Stimulated activated CD4-positive, alpha-beta T cell treated with anti-CD3 and anti-CD28 coated beads, Interleukin-2, amount 100 ng/mL, for 24 hours (primary cell): ENCODE measurements around the gene MRGPRG.

Experiments used
- DNase-seq, 2 donors: peaks; one replicate each; pipeline ENCODE4 v3.0.0-alpha.2; 2020

The MRGPRG gene

GRCh38 chr11:3206922-3207204, 11.8 kb downstream of the MRGPRG start:
- no peak for DNase-seq

GRCh38 chr11:3206156-3206921, 12.3 kb downstream of the MRGPRG start:
- DNase-seq: no peak

DNA sequence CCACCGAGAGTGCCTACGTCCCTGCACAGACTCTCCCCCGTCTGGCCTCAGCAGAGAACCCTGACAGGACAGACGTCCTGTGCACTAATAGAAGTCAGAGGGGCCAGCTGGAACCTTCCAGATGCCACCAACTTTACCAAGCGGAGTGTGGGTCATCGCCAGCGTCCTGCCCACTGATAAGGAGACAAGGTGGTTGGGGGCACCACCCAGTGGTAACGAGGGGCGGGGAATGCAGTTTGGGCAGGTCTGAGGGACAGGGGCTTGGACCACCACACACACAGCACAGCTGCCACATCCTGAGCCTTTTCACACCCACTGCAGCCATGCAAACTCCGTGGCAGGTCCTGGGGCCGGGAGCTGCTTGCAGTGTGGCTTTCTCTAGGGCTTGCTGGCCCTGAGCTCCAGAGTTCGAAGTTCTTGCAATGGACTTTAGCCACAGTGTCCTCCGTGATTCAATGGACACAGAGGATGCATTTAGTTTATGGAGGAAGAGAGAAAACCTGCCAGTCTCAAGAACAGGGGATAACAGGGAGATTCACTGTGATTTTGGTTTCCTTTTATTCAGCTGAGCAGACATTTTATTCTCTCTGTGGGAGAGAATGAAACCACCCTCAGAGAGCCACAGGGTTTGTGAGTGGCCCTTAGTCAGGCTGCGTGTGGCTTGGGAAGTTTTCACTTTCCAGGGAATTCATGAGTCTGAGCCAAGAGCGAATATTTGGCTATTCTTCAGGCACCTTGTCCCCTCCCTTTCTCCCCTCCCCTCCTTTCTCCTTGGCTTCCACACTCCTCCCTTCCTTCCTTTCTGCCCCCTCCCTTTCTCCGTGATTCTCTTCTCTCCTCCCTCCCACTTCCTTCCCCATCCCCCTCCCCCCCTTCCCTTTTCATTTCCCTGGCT, 13.1 kb downstream of the MRGPRG start:
- DNase-seq: no peak

- DNase-seq: no peak
Observed at GRCh38 chr11:3204141-3205015, 14.2 kb downstream of the MRGPRG start.

DNA sequence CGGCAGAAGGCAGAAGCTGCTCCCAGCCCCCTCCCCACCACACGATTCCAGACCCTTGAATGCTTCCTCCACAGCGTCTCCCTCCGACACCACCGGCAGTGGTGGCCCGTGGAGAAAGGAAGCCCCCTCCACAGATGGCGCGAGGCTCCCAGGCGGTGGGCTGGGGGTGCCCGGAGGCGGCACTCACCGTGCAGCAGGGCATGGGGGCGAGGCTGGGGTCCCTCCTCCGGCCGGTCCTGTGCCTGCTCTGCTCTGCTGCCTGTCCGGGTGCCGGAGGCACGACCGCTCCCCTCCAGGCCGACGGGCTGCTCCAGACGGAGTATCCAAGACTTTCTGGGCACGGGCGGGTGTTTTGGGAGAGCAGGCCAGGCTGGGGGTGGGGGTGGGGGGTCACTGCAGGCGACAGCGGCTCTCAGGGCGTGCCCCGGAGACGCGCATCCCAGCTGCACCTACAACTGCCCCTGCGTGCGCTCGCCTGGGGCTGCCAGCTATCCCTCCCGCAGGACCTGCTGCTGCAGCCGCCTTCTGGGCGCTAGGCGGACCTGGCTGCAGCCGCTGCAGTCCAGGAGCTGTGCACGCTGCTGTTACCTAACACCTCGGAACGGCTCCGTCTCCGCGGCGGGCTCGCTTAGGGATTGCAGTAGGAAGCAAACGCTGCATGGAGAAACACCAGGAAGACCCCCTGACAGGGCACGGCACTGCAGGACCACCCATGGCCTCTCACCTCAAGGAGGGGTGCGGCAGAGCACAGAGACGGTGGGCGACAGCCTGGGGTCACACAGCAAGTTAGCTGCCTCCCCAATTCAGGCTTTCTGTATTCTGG, 15.2 kb downstream of the MRGPRG start:
- DNase-seq: no peak

DNA sequence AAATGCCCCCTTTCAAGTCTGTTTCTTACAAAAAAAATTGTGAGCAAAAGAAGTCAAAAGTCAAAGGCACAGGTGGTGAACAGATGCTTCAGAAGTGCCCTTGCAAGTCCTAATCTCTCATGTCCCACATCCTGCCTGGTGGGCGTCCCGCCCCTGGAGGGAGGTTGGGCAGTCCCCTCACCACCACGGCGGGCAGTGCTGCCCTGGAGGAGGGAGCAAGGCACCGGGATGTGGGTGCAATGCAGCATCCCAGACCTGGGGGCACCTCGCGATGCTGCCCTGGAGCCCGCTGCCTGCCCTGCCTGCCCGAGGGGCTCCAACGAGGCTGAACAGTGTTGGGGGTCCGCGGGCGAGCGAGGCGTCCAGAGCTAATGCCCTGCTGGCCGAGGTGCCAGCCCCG, 15.9 kb downstream of the MRGPRG start:
- DNase-seq: no peak

GRCh38 chr11:3202305-3202704, 16.3 kb downstream of the MRGPRG start:
- no peak for DNase-seq

DNA sequence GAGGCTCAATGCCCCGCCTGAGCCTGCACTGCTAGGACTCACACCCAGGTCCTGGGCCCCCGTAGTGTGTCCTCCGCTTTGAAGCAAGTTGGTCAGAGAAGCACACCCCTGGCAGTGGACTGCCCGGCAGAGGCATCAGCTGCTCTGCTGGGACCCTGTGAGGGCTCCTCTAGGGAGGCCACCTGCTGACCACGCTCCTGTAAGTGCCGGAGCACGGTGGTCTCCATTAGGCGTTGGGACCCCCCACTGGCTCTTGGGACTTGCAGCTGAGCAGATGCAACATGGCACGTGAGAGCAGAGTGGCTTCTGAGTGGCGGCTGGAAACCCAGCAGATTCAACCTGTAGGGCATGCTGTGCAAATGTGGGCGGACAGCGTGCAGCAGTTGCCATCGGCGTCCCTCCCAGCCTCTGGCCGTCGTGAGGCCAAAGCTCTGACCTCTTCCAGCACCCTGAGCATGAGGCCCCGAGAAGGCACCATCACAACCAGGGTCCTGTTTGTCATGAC, 16.9 kb downstream of the MRGPRG start:
- no peak for DNase-seq

- no peak for DNase-seq
Observed at GRCh38 chr11:3201112-3201581, 17.5 kb downstream of the MRGPRG start.

GRCh38 chr11:3200388-3201111, 18.1 kb downstream of the MRGPRG start:
- DNase-seq: no peak

DNA sequence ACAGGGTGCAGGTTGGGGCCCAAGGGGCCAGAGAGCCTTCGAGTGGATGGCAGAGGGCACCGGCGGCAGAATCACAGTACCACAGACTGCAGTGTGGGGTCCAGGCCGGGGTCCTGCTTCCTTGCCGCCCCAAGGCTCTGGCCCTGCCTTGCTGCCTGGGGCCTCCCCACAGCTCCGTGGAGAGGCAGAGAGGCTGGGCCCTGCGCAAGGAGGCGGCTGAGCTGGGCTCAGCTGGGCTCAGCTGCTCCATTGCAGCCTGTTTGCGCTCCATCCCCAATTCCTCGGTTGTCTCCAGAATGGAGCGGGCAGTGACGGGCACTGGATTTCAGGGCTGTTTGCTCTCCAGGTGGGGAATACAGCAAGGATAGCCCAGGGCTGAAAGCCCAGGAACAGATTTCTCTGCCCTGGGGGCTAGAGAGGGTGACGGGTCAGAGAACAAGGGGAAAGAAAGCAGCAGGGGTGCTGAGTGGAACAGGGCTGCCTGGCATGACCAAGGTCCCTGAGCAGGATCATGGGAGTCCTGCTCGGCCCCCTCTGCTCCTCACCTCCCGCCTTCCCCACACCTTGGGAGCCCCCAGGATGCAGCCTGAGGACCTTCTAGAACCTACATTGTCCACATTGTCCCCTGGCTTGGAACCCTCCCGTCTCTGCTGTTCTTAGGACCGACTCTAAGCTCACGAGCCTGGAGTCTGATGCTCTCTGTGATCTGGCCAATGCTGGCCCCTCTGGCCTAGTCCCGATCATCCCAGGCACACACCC, 18.9 kb downstream of the MRGPRG start:
- no peak for DNase-seq

- no peak for DNase-seq
Observed at GRCh38 chr11:3198815-3199214, 19.8 kb downstream of the MRGPRG start.

DNA sequence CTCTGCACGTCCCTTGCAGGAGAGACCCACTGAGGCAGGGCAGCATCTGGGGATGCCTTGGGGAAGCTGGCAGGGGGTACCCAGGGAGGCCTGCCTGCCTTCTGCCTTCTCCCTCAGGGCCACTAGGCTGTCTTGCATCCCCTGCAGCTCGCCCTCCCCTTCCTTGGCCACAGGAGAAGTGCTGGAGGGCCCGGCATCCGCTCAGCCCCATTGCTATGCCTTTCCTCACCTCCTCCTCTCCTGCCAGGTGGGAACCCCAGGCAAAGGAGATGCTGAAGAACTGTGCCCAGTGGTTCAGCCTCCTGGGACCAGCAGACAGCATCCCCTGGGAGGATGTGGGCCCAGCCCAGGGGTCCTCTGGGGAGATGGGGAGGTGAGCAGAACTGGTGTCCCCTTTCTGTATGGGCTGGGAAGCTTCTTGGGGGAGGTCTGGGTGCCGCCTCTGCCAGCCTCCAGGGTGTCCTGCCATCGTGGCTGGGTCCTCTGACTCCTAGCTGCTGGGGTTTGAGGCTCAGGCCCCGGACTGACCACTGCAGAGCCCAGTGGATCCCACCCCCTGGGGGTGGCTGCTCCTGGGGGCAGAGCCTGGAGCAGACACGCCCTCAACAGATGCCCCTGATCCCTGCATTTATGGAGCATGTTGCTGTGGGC, 20.6 kb downstream of the MRGPRG start:
- DNase-seq: no peak

DNA sequence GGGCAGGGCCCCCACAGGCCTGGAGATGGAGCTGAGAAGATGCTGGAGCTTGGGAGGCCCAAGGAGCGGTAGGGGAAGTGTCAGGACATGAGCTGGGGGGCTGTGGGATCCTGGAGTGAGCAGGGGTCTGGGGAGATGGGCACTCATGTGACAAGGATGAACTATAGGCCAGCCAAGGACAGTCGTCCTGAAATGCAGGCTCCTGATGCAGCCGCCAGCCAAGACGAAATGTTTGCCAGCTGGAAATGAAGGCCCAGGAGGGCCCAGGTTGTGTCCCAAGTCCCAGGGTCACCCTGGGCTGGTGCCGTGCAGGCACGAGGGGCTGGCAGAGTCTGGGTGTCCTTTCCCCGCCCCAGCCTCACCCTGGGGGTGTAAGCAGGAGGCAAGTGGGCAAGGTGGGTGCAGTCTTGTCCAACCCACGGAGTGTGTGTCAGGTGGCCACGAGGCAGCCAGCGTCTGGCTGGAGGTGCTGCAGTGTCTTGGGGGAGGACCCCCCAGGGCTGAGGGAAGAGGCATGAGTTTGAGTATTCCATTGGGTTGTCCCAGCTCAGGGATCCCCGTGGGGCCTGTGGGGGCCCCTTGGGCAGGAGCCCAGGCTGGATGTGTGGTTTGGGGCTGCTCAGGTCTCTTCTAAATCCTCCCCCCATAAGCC, 21.4 kb downstream of the MRGPRG start:
- DNase-seq: no peak

- DNase-seq: no peak
Observed at GRCh38 chr11:3196161-3197043, 22.2 kb downstream of the MRGPRG start.

DNA sequence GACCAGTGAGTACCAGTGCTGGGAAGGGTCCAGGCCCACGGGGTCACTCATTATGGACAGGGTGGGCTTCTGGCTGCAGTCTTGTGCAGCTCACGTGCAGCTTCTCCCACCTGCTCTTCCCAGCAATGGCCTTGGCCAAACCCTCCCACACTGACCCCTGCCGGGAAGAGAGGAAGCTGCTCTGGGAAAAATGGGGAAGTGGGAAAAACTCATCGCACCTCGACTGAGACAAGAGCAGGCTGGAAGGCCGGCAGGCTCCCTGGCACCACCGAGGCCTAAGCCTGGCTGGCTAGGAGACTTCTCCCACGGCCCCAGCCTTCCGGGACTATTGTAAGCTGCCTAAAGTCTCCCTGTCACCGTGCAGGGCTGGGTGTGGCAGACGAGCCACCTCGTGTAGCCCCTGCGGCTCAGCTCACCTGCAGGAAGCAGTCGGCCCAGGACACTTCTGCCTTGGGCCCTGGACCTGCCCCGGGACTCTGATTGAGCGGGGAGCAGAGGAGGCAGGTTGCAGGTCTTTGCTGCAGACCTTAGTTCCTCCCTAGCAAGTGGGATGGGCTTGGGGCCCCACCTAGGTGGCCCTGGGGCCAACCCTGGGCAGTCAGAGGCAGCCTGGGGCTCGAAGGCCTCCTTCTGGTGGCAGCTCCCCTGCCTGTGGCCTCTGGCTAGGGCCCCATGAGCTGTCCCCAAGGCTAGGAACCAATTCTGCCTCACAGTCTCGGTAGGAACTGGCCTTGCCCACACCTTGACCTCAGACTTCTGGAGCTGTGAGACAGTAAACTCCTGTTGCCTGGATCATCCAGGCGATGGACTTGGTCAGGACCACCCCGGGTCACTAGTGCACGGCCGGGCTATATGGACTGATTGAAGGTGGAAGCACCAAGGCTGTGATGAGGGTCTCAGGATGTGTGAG, 23.1 kb downstream of the MRGPRG start:
- DNase-seq: no peak
